ENCODE results near the gene ELMO3. TPM values are rescaled to one million over a fixed set of nuclear protein-coding genes. Genes with fewer than 3 reads are reported as not detected.
A peak's percentile ranks its signal among the peaks of the same experiment; 100 is the strongest.

The ELMO3 gene
- total and polyA plus RNA-seq, 2 of the 13 experiments (the other 11 are each of a cell fraction or from before 2014, with no cell fraction given): 2.6 to 4.0 TPM

GRCh38 chr16:67246081-67246755, 47.3 kb downstream of the ELMO3 start (continued):
- peak; percentile 85; the same call in 1 of the 2 replicates for TF ChIP-seq PRDM4 (CRISPR knock-in tag; IDR thresholded peaks at IDR 0.05; ENCODE audit: borderline replicate concordance)
- TF ChIP-seq HIC2 (CRISPR knock-in tag; IDR thresholded peaks at IDR 0.05; ENCODE audit: low read depth): peak; percentile 42; the same call in 1 of the 2 replicates
- peak; percentile 82; the same call in 1 of the 2 replicates for TF ChIP-seq ZBTB39 (CRISPR knock-in tag; IDR thresholded peaks at IDR 0.05)
- TF ChIP-seq ERF (CRISPR knock-in tag; IDR thresholded peaks at IDR 0.05): peak; percentile 94
- no peak for TF ChIP-seq TAF15 (IDR thresholded peaks at IDR 0.05; ENCODE audit: low read depth, low read length, poor library complexity, severe bottlenecking)
- TF ChIP-seq RNF219 (CRISPR knock-in tag; IDR thresholded peaks at IDR 0.05): 0 out of 2 replicates have a peak, but pooled peaks have one; percentile 90
- TF ChIP-seq ZSCAN30 (CRISPR knock-in tag; IDR thresholded peaks at IDR 0.05): peak; percentile 78; the same call in 1 of the 2 replicates
- TF ChIP-seq MYC (CRISPR knock-in tag; IDR thresholded peaks at IDR 0.05; ENCODE audit: borderline replicate concordance): peak; percentile 90
- TF ChIP-seq MIER2 (CRISPR knock-in tag; IDR thresholded peaks at IDR 0.05): peak; percentile 65; the same call in 1 of the 2 replicates
- TF ChIP-seq SYNCRIP (IDR thresholded peaks at IDR 0.05; ENCODE audit: insufficient read depth, low read depth, low read length): no peak
- no peak for TF ChIP-seq CSRNP2 (CRISPR knock-in tag; conservative IDR thresholded peaks at IDR 0.05; ENCODE audit: low read depth)
- TF ChIP-seq ZNF30 (CRISPR knock-in tag; IDR thresholded peaks at IDR 0.05): no peak
- no peak for TF ChIP-seq LRRFIP1 (CRISPR knock-in tag; conservative IDR thresholded peaks at IDR 0.05)
- peak; percentile 92 for TF ChIP-seq SAP130 (CRISPR knock-in tag; IDR thresholded peaks at IDR 0.05; ENCODE audit: low read depth)
- no peak for TF ChIP-seq PAF1 (CRISPR knock-in tag; IDR thresholded peaks at IDR 0.05)

Measured in HepG2 (cell line).